GM21529 (cell line): Measurements from ENCODE around the gene ELMO1.

Experiments used
- ATAC-seq: cut with Tn5 transposase; IDR thresholded peaks from one replicate; pipeline ENCODE4 v1.9.1; 2021; ENCODE audit not compliant: unreplicated experiment

The ELMO1 gene

GRCh38 chr7:37109016-37109683, 339.5 kb downstream of the ELMO1 start:
- ATAC-seq, result no peak

- no peak for ATAC-seq
These were observed 340.0 kb downstream of the ELMO1 start for GRCh38 chr7:37108615-37109014.

GRCh38 chr7:37107047-37107750, 341.5 kb downstream of the ELMO1 start:
- ATAC-seq, result no peak

DNA sequence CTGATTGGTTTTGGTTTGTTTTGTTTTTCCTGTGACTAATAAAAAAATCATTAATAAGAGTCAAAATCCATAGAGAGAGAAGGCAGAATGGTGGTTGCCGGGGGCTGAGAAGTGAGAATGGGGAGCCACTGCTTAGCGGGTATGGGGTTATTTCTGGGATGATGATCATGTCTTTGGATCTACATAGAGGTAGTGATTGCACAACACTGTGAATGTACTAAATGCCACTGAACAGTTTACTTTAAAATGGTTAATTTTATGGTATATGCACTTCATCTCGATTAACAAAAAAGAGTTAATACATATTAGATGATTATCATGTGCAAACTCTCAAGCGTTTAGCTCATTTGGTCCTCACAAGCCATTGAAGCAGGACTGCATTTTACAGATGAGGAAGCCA, 342.9 kb downstream of the ELMO1 start:
- no peak for ATAC-seq

- no peak for ATAC-seq
These were observed 343.7 kb downstream of the ELMO1 start for GRCh38 chr7:37104822-37105518.

DNA sequence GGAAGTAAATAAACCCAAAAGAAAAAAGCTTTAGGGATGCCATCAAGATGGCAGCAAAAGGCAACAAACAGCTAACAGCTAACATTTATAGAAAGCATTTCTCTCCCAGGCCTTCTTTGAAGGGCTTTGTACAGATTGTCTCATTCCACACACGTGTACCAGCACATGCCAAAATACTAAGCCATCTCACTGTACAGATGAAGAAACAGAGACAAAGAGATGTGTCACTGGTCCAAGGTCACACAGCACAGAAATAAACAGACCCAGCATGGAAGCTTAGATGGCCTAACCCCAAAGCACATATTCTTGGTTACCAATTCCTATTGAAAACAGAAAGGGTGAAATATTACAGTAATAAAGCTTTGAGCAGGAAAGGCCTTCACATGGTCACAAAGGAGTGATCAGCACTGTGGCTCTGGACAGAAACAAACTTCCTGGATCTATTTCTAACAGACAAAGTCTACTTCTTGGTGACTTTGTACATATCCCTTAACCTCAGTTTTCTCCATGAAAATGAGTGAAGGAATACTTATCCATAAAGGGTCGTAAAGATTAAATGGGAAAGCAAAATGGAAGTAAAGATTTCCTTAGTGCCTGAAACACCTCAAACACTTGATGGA, 346.0 kb downstream of the ELMO1 start:
- ATAC-seq, result no peak

GRCh38 chr7:37100735-37101331, 347.8 kb downstream of the ELMO1 start:
- no peak for ATAC-seq

DNA sequence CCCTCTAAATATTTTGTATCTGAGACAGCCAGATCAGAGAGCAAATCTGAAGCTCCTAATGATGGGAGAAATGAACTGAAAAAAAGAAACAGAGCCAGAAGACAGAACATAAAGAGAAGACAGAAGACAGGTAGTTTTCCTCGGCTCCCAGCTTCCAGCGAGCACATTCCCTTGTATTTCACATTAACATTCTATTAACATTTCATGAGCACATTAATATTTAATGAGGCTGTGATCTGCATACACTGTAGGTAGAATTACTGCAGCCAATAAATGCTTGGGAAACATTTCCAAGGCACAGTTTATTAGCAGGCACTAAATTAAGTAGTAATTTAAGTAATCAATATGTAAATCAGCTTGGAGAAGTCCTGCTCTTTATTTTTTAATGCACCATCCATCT, 349.9 kb downstream of the ELMO1 start:
- ATAC-seq, result no peak

DNA sequence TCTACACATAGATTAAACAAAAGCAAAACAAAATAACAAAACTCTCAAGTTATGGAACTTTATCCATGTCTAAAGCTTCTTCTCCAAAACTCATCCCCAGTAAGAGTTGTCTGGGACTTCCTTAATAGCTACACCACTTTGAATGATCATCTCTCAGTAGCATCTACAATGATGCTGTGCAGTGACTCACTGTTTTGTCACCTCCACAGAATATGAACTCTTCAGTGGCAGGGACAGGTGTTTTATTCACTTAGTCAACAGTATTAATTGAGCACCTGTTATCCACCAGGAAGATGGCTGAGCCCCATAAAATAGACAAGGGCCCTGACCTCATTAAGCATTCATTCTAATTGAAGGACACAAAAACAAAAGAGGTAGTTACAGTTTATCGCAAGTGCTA, 350.7 kb downstream of the ELMO1 start:
- ATAC-seq, result no peak

- no peak for ATAC-seq
These were observed 351.4 kb downstream of the ELMO1 start for GRCh38 chr7:37097276-37097675.

GRCh38 chr7:37096341-37096740, 352.3 kb downstream of the ELMO1 start:
- no peak for ATAC-seq

DNA sequence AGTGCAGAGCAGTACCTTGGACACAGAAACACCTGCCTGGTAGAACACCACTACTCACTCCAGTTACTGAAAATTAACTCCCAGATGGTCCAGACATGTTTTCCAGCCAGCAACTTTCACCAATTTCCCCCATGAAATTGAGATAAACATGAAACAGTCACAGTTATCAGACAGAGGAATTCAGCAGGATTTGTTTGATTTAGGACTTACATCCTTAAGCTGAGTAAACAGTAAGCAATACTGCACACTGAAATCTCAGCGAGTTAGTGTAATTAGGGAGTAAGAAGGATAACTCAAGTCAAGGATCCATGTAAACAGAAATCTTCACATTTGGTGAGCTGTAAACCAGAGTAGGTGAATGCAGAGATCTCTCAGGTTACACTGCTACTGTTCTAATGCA, 353.5 kb downstream of the ELMO1 start:
- ATAC-seq, result no peak

DNA sequence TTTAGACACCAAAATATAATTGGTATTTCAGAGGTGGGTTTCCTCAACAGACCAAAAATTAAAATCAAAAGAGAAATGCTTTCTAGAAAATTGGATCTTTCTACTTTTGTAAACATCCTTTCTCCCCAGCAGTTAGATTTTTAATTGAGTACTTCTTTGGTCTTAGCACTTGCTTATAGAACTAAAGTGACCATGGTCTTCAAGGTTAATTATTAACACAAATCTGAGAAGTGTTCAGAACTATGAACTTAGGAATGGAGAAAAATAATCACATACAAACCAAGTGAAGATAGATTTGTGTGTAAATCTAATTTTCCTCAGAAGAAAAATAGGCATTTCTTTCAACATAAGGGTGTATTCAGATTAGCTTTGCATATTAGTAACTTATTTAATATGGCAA, 355.4 kb downstream of the ELMO1 start:
- ATAC-seq, result no peak

DNA sequence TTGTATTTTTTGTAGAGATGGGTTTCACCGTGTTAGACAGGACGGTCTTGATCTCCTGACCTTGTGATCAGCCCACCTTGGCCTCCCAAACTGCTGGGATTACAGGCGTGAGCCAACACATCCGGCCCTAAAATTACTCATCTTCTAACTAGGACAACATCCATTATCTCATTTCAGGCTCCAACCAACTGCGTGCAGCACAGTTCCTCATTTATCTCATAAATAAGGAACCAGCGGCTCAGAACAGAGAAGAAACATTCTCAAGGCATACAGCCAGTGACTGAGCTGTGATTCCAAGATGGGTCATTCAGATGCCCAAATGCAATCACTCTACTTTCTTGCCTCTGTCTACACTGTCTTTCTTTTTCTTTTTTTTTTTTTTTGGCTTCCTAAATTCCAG, 356.1 kb downstream of the ELMO1 start:
- no peak for ATAC-seq

- ATAC-seq, result no peak
These were observed 358.7 kb downstream of the ELMO1 start for GRCh38 chr7:37089972-37090371.

DNA sequence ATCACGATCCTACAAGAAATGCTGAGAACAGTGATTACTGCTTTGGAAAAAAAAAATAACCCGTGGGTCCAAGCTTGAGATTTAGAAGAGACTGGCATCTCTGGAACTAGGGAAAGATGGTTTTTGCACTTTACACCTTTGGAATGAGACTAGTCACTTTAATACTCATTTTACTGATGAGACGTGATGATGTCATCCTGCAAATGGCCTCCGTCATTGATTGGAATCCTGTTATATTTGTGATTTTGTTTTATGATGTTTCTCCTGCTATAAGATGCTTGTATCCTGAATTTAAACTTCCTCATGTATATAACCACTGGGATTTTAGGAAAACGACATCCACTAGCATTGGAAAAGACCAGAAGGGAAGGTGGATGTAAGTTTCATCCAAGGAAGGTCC, 363.1 kb downstream of the ELMO1 start:
- no peak for ATAC-seq

DNA sequence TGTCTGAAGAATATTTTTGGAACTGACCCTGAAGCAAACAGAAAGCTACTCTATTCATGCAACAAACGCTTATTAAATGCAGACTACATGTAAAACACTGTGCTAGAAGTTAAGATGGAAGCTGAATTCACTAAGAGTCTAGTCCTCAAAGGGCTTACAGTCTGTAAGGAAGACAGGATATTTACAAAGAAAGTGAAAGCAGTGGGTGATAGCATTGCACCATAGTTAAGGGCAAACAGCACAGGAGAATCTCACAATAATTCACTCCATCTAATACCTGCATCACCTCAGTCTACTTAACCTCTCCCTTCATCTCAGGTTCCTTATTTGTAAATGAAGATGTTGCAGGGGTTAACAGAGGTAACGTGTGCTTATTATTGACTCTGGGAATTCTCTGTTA, 364.4 kb downstream of the ELMO1 start:
- no peak for ATAC-seq

DNA sequence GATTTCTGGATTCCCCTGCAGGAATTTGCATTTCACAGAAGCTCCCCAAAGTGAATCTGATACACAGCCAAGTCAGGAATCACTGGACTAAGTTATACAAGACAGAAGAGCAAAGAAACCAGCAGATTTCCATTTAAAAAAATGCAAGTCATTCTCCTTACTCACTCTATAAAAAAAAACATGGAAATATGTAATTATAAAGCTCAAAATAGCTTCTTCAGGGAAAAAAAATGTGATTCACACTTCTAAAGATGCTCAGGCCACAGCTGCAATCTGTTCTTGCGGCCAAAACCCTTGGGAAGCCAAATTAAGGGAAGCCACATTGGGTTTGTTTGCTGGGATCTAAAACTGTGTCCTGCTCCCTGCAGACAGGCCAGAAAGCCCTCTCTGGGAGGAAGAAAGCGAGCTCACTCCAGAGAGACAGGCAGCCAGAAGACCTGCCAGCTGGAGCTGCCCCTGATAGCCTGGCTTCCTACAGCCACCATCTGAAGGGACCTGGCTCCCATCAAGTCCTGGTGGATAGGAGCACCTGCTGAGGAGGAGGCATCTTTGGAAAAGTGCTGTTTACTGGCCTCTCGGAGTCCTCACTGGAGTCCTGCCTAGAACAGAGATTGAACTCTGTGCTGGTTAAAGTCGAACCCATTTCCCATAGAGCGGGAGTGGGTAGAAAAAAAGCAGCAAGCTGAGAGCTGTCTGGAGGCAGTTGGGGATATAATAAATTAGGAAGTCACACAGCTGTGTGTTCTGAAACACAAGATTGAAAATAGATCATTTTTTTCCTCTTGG, 365.2 kb downstream of the ELMO1 start:
- no peak for ATAC-seq

DNA sequence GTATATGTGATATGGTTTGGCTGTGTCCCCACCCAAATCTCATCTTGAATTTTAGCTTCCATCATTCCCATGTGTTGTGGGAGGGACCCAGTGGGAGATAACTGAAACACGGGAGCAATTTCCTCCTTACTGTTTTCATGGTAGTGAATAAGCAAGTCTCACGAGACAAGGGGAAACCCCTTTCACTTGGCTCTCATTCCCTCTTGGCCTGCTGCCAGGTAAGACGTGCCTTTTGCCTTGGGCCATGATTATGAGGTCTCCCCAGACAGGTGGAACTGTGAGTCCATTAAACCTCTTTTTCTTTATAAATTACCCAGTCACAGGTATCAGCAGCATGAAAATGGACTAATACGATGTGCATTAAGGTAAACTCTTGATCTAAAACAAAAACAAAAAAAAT, 367.2 kb downstream of the ELMO1 start:
- ATAC-seq, result no peak

DNA sequence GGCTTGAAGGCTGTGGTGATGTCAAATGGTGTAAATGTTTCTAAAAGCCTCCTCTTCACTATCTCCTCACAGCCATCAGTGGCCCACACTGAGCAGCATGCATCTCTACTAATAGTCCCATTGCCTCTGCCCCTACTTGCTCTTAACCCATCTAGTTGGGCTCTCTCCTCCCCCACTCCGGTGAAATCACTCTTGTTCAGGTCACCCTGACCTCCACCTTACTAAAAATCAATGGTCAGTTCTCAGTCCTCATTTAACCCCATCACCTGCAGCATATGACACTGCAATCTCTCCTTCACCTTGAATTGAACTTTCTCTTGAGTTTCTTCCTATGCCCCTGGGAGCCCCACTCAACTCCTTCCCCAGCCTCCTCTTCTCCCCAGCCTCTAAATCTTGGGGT, 369.2 kb downstream of the ELMO1 start:
- ATAC-seq, result no peak

GRCh38 chr7:37076668-37077067, 372.0 kb downstream of the ELMO1 start:
- ATAC-seq, result no peak
